ENCODE data around the gene PWWP2A.

GRCh38 chr5:160166973-160167623, 47.8 kb upstream of the PWWP2A start:
- TF ChIP-seq HMGXB4 (CRISPR knock-in tag; IDR thresholded peaks at IDR 0.05; ENCODE audit: borderline replicate concordance), result no peak
- no peak for TF ChIP-seq POLR2A (IDR thresholded peaks at IDR 0.05; ENCODE audit: low read length)
- no peak for TF ChIP-seq CTCF (IDR thresholded peaks at IDR 0.05)

All from A549 (cell line).